Stomach smooth muscle (tissue), 2 donors: ENCODE data around the gene SCIN.
"Not testable (repeated sequence)": the region's sequence is repeated elsewhere in the genome, so short reads cannot be mapped to it uniquely, and the experiment has no call there.

Experiments
- H3K27ac ChIP-seq: one replicate; pipeline ENCODE4 v1.7.0; 2013; ENCODE audit warnings: mild to moderate bottlenecking, low read length, inconsistent platforms
- H3K27me3 ChIP-seq, 2 donors: one replicate each; pipeline ENCODE4 v1.7.0; 2013; ENCODE audit warnings: low read length in 2 of 2; ENCODE audit not compliant: insufficient read depth in 2 of 2, control insufficient read depth in 1 of 2
- H3K36me3 ChIP-seq, 2 donors: one replicate each; pipeline ENCODE4 v1.7.0; 2013; ENCODE audit warnings: low read length in 2 of 2; ENCODE audit not compliant: control insufficient read depth in 2 of 2, insufficient read depth in 2 of 2
- H3K4me1 ChIP-seq: one replicate; pipeline ENCODE4 v1.7.0; 2013; ENCODE audit warnings: low read length; ENCODE audit not compliant: control insufficient read depth, insufficient read depth
- H3K4me3 ChIP-seq, 2 donors: one replicate each; pipeline ENCODE4 v1.7.0; 2013; ENCODE audit warnings: low read length in 2 of 2
- H3K9ac ChIP-seq, 2 donors: one replicate each; pipeline ENCODE4 v1.7.0; 2013; ENCODE audit warnings: low read length in 2 of 2, mild to moderate bottlenecking in 1 of 2
- H3K9me3 ChIP-seq, 2 donors: one replicate each; pipeline ENCODE4 v1.7.0; 2013; ENCODE audit warnings: low read length in 2 of 2; ENCODE audit not compliant: control insufficient read depth in 2 of 2
- donor health status: healthy.
- donor health status: Pancreatic carcinoma.

Gene SCIN

DNA sequence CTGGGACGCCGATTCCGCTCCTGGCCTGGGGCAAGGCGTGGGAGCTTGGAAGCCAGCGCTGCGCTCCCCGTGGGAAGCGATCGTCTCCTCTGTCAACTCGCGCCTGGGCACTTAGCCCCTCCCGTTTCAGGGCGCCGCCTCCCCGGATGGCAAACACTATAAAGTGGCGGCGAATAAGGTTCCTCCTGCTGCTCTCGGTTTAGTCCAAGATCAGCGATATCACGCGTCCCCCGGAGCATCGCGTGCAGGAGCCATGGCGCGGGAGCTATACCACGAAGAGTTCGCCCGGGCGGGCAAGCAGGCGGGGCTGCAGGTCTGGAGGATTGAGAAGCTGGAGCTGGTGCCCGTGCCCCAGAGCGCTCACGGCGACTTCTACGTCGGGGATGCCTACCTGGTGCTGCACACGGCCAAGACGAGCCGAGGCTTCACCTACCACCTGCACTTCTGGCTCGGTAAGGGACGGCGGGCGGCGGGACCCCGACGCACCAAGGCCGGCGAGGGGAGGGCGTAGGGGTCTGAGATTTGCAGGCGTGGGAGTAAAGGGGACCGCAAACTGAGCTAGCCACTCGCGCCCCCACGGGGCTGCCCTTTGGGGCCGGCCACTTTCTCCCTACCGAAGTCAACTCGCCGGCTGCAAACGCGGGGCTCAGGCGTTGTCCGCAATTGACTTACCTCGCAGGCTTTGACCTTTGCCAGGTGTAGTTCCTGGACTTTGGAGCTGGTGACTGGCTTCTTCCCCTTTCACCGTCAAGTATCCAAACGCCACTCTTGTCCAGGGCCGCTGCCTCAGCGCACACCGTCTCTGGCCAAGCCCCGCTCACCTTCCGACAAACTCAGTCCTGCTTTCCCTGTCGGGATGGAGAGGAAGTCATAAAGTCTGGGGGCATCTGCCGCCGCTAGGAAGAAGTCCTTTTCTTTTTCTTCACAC lies at the start of gene SCIN:
Gene SCIN (plus strand): TSS at position 187 of the 928 bp plus-strand sequence. CDS start 67 bp downstream, at position 254.
- peak within 1 kb of the TSS; percentile 62 to 73 for H3K4me3 ChIP-seq
- no peak within 1 kb of the TSS for H3K9ac ChIP-seq
- no peaks in the 10 kb centered on the region for H3K36me3 ChIP-seq
- H3K9me3 ChIP-seq: no peaks in the 10 kb centered on the region
- no peaks in the 10 kb centered on the region for H3K4me1 ChIP-seq
- H3K27me3 ChIP-seq: peaks cover 13 to 27% of the 10 kb centered on the region in 2 donors
- no peak within 1 kb of the TSS for H3K27ac ChIP-seq

DNA sequence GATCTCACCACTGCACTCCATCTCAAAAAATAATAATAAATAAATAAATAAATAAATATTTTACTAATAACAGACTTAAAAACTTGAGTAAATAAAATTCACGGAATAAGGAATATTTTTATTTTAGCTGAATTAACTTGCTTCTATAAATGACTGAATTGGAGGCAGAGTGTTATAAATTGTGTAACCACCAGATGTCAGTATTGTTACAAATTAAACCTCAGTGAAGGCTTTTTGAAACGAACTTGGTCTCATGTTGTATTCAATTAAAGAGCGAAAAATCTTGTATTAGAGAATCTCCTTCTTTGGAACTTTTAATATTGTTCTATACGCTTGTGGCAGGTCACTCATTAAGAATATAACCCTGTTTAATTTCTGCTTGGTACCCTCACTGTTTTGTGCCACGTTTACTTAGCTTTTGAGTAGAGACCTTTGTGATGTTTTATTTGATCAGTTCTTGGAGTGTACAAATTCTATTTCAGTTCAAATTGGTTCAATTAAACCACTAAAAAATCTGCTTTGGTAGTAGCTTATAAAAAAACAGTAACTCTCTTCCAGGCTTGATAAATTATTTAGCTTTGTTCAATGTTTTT lies 45.6 kb upstream of the SCIN start:
- no peaks in the 10 kb centered on the region for H3K27me3 ChIP-seq
- no peak overlapping the region for H3K27ac ChIP-seq
- H3K4me1 ChIP-seq: no peaks in the 10 kb centered on the region
- H3K36me3 ChIP-seq: no peaks in the 10 kb centered on the region
- no peaks in the 10 kb centered on the region for H3K9me3 ChIP-seq
- no peak overlapping the region for H3K9ac ChIP-seq
- no peak overlapping the region for H3K4me3 ChIP-seq

DNA sequence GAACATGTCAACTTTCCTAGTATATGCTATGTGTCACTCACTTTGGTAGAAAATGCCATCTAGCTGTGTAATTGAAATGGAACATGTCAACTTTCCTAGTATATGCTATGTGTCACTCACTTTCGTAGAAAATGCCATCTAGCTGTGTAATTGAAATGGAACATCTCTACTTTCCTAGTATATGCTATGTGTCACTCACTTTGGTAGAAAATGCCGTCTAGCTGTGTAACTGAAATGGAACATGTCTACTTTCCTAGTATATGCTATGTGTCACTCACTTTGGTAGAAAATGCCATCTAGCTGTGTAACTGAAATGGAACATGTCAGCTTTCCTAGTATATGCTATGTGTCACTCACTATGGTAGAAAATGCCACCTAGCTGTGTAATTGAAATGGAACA lies 43.8 kb upstream of the SCIN start:
- H3K4me3 ChIP-seq, H3K9ac ChIP-seq, H3K27ac ChIP-seq, H3K4me1 ChIP-seq, H3K36me3 ChIP-seq, H3K27me3 ChIP-seq, H3K9me3 ChIP-seq: not testable (repeated sequence)

DNA sequence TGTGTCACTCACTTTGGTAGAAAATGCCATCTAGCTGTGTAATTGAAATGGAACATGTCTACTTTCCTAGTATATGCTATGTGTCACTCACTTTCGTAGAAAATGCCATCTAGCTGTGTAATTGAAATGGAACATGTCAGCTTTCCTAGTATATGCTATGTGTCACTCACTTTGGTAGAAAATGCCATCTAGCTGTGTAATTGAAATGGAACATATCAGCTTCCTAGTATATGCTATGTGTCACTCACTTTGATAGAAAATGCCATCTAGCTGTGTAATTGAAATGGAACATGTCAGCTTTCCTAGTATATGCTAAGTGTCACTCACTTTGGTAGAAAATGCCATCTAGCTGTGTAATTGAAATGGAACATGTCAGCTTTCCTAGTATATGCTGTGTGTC lies 42.9 kb upstream of the SCIN start:
- H3K9me3 ChIP-seq, H3K4me1 ChIP-seq: not testable (repeated sequence)

DNA sequence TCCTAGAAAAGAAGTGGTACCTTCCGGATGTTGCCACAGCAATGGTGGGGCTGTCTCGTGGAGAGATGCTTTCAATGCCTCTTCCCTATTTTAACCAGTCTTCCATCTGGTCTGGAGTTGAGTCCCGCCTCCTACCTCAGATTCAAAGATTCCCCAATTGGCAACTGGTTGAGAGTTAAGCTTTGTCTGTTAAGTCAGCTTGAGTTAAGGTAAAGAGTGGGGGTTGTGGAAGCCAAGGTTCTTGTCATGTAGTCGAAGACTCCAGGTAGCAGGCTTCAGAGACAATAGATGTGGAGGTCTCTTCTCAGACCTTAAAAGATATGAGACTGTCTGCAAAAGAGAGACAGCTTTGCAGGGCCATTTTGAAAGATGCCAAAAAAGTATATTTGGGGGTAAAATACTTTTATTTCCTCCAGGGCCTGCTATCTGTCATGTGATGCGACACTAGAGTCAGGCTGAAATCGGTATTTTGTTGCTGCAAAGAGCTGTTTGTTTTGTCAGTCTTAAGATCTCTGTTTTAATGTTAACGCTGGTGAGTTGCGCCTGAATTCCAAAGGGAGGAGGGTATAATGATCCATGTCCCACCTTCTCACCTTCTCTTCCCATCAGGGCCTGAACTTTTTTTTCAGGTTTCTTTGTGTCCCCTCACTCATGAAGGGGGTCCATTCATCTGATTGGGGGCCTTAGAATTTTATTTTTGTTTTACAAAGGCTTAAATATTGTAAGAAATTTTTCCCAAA lies 40.4 kb upstream of the SCIN start:
- H3K27ac ChIP-seq: no peak overlapping the region
- H3K4me1 ChIP-seq: no peaks in the 10 kb centered on the region
- no peaks in the 10 kb centered on the region for H3K36me3 ChIP-seq
- peaks cover 0 to 2% of the 10 kb centered on the region in 2 donors for H3K27me3 ChIP-seq
- no peaks in the 10 kb centered on the region for H3K9me3 ChIP-seq
- no peak overlapping the region for H3K9ac ChIP-seq
- no peak overlapping the region for H3K4me3 ChIP-seq

More for the DNA sequence above, 42.9 kb upstream of the SCIN start:
- H3K36me3 ChIP-seq, H3K4me3 ChIP-seq, H3K27ac ChIP-seq, H3K27me3 ChIP-seq, H3K9ac ChIP-seq: not testable (repeated sequence)

DNA sequence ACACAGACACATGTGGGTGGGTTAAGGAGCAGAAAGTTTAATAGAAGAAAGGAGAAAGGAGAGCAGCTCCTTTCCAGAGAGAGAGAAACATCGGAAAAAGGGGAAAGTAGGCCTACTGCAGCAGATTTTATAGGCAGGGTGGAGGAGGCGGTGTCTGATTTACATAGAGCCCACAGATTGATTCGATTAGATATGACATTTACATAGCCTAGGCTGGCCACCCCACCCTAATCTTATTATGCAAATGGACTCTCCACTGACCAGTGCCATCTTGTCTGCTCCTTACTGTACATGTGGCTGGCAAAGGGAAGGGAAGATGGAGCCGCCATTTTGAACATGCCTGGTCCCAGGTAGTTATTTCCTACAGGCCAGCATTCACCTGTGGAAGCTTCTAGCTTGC lies 38.7 kb upstream of the SCIN start:
- Histone ChIP-seq H3K4me1 (no peaks in the 10 kb centered on the region), H3K36me3 (no peaks in the 10 kb centered on the region), H3K9me3 (no peaks in the 10 kb centered on the region), H3K9ac (no peak overlapping the region), H3K27me3 (peaks cover 0 to 2% of the 10 kb centered on the region in 2 donors), H3K4me3 (no peak overlapping the region), H3K27ac (no peak overlapping the region)

DNA sequence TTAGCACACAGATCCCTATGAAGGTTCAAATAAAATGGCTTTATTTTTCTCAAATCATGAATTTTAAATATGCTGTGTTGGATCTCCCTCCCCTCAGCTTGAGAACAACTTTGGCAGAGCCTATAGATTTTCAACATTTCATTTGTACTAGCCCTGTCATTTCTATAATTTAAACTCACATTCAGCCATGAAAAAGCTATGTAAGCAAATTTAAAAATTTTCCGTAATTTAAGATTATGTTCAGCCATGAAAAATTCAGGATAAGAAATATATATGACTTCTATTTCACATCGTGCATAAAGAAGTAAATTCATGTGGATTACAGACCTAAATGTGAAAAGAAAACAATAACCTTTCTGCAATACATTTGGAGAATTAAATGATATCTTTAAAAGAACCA lies 36.5 kb upstream of the SCIN start:
- Histone ChIP-seq H3K9ac (no peak overlapping the region), H3K4me1 (no peaks in the 10 kb centered on the region), H3K4me3 (no peak overlapping the region), H3K27me3 (peaks cover 0 to 2% of the 10 kb centered on the region in 2 donors), H3K27ac (no peak overlapping the region), H3K36me3 (no peaks in the 10 kb centered on the region), H3K9me3 (no peaks in the 10 kb centered on the region)

DNA sequence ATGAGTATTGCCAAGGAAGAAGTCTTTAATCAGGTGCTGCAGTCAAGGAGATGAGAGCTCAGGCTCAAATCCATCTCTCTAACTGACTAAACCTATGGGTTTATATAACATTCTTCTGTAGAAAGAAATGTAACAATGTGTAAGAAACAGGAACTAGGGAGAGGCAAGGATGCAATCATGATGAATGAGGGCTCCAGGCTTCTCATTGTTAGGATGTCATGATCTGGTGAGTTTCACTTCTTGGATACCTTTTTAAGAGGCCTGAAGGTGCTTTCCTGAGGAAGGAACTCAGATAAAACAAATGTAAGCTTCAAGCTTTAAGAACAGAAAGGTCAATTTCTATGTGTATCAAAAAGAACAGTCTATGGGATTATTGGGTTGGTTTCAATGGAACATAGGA lies 30.8 kb upstream of the SCIN start:
- no peak overlapping the region for H3K27ac ChIP-seq

DNA sequence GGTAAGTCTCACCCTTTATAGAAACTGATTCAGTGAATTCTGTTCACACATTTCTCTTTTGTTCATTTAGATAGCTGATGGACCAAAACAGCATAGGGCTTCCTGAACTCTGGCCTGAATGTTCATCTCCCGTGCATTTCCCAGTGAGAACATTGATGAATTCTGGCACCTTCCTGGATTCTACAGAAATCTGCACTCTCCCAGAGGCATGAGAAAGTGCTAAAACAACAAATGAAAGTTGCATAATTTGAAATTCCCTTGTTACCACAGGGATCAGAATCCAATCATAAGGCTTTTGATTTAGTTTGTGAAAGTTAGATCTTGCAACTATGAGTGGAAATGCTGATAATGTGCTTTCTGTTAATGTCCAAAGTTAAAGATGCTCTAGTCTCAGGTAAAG lies 29.7 kb upstream of the SCIN start:
- H3K4me3 ChIP-seq: no peak overlapping the region
- H3K4me1 ChIP-seq: no peaks in the 10 kb centered on the region

More for the DNA sequence above, 30.8 kb upstream of the SCIN start:
- no peak overlapping the region for H3K4me3 ChIP-seq
- H3K27me3 ChIP-seq: no peaks in the 10 kb centered on the region
- H3K4me1 ChIP-seq: no peaks in the 10 kb centered on the region
- H3K9ac ChIP-seq: no peak overlapping the region
- no peaks in the 10 kb centered on the region for H3K9me3 ChIP-seq
- no peaks in the 10 kb centered on the region for H3K36me3 ChIP-seq

DNA sequence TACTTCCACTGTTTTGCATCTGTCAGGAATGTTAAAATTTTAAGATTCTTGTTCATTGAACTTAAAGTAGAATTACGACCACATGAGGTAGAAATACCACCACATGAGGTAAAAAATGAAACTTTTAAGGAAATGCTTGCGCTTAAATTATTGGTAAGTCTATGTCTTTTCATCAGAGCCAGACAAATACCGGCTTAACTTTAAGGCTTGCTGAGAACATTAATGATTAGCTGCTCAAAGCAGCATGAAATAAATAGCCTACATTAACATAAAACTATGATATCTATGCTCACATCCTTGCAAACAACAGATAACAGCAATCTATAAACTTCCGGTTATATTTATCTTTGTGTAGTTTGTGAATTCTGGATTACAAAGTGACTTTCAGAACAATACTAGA lies 26.9 kb upstream of the SCIN start:
- Histone ChIP-seq H3K9ac (no peak overlapping the region), H3K36me3 (no peaks in the 10 kb centered on the region), H3K27me3 (no peaks in the 10 kb centered on the region), H3K4me1 (no peaks in the 10 kb centered on the region), H3K9me3 (no peaks in the 10 kb centered on the region), H3K4me3 (no peak overlapping the region), H3K27ac (no peak overlapping the region)

More for the DNA sequence above, 29.7 kb upstream of the SCIN start:
- H3K9ac ChIP-seq: no peak overlapping the region
- H3K27me3 ChIP-seq: no peaks in the 10 kb centered on the region
- no peaks in the 10 kb centered on the region for H3K9me3 ChIP-seq
- no peak overlapping the region for H3K27ac ChIP-seq
- no peaks in the 10 kb centered on the region for H3K36me3 ChIP-seq
